ENCODE results near the gene UBFD1. TPM values are rescaled to one million over a fixed set of nuclear protein-coding genes. Genes with fewer than 3 reads are reported as not detected.
A peak's percentile ranks its signal among the peaks of the same experiment; 100 is the strongest.

The UBFD1 gene
- total RNA-seq, 2 donors from 2014 or later, result 42.0 to 57.0 TPM

DNA sequence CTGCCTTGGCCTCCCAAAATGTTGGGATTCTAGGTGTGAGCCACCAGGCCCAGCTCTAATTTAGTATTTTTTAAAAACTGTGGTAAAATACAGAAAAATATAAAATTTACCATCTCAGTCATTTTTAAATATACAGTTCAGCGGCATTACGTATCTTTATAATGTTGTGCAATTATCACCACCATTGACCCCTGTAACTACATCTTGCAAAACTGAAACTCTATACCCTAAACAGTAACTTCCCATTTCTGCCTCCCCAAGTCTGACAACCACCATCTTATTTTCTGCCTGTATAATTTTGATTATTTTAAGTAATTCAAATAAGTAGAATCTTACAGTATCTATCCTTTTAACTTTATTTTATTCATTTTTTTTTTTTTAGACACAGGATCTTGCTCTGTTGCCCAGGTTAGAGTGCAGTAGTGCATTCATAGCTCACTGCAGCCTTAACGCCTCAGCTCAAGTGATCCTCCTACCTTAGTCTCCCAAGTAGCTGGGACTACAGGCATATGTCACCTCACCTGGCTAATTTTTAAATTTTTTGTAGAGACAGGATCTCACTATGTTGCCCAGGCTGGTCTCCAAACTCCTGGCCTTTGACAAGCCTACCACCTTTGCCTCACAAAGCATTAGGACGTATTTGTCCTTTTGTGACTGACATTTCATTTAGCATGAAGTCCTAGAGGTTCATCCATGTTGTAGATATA lies 36.3 kb upstream of the UBFD1 start:
- H3K4me3 ChIP-seq, result no peak overlapping the region
- 62 to 96% methylated on average over 4 of the region's 4 CpGs for WGBS, 2 donors
- no peaks in the 10 kb centered on the region for H3K4me1 ChIP-seq
- ATAC-seq (no peak), DNase-seq (no peak)
- H3K27me3 ChIP-seq, result no peaks in the 10 kb centered on the region
- peaks cover 0 to 7% of the 10 kb centered on the region in 2 donors for H3K36me3 ChIP-seq (replicated peaks in 1 of 2; ENCODE audit: insufficient read depth in 1 of 2, low read depth in 2 of 2)
- H3K27ac ChIP-seq, result peak overlapping the region in 1 of 4 donors; percentile 67
- intact Hi-C loops (cut with DNase I), result no loop called here
- TF ChIP-seq, protein P1, sequence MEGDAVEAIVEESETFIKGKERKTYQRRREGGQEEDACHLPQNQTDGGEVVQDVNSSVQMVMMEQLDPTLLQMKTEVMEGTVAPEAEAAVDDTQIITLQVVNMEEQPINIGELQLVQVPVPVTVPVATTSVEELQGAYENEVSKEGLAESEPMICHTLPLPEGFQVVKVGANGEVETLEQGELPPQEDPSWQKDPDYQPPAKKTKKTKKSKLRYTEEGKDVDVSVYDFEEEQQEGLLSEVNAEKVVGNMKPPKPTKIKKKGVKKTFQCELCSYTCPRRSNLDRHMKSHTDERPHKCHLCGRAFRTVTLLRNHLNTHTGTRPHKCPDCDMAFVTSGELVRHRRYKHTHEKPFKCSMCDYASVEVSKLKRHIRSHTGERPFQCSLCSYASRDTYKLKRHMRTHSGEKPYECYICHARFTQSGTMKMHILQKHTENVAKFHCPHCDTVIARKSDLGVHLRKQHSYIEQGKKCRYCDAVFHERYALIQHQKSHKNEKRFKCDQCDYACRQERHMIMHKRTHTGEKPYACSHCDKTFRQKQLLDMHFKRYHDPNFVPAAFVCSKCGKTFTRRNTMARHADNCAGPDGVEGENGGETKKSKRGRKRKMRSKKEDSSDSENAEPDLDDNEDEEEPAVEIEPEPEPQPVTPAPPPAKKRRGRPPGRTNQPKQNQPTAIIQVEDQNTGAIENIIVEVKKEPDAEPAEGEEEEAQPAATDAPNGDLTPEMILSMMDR (IDR thresholded peaks at IDR 0.05), result no peak
- no peak for TF ChIP-seq POLR2A (IDR thresholded peaks at IDR 0.05)
- H3K9me3 ChIP-seq, result no peaks in the 10 kb centered on the region

DNA sequence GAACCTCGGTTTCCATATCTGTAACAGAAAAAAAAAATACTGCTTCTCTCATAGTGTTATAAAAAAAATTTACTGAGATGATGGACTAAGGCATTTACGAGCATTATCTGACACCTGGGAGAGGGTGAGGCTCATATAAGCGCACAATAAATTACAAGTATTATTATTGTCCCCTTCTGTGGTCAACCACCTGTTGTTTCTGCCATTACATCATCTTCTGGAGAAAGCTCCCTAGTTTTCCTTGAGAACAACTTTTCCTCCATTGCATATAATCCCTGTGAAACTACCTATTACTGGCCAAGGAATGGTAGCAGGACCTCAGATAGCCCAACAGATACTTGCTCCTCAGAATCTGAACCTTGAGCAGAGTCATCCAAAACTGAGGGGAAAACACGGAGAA lies 35.6 kb upstream of the UBFD1 start:
- WGBS, 2 donors, result 94 to 95% methylated on average over 4 of the region's 4 CpGs
- intact Hi-C loops (cut with DNase I), result no loop called here
- no peak overlapping the region for H3K4me3 ChIP-seq
- peaks cover under 1% of the 10 kb centered on the region for H3K4me1 ChIP-seq
- no peaks in the 10 kb centered on the region for H3K27me3 ChIP-seq
- no peaks in the 10 kb centered on the region for H3K9me3 ChIP-seq
- no peak for ATAC-seq
- H3K36me3 ChIP-seq (replicated peaks in 1 of 2; ENCODE audit: insufficient read depth in 1 of 2, low read depth in 2 of 2), result peaks cover 0 to 7% of the 10 kb centered on the region in 2 donors
- no peak overlapping the region for H3K27ac ChIP-seq
- DNase-seq, result no peak
- TF ChIP-seq, protein P1 (IDR thresholded peaks at IDR 0.05), result no peak
- no peak for TF ChIP-seq POLR2A (IDR thresholded peaks at IDR 0.05)

DNA sequence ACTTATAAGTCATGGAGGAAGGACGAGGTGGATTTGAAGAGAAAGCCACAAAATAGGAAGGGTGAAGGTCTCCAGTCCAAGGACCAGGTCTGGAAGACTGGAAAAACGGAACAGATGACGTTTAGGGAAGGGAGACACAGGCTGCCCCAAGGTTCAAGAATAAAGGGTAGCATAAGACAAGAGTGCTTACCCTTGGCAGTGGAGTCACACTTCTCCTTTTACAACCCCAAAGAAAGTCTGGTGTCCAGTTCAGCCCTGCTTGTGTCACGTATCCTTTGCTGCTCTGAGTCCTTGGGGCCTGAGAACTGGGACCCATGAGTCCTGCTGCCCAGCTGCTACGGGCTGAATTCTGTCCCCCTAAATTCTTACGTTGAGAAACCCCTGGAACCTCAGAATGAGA lies 34.2 kb upstream of the UBFD1 start:
- no peaks in the 10 kb centered on the region for H3K9me3 ChIP-seq
- peaks cover 14% of the 10 kb centered on the region for H3K4me1 ChIP-seq
- ATAC-seq (no peak), DNase-seq (no peak)
- WGBS, 2 donors, result 82 to 94% methylated on average over 6 of the region's 6 CpGs
- H3K27me3 ChIP-seq, result no peaks in the 10 kb centered on the region
- peaks cover 0 to 7% of the 10 kb centered on the region in 2 donors for H3K36me3 ChIP-seq (replicated peaks in 1 of 2; ENCODE audit: insufficient read depth in 1 of 2, low read depth in 2 of 2)
- H3K4me3 ChIP-seq, result no peak overlapping the region
- peak overlapping the region in 1 of 4 donors; percentile 14 for H3K27ac ChIP-seq
- intact Hi-C loops (cut with DNase I), result no loop called here
- TF ChIP-seq, protein P1 (IDR thresholded peaks at IDR 0.05), result no peak
- TF ChIP-seq POLR2A (IDR thresholded peaks at IDR 0.05), result no peak

DNA sequence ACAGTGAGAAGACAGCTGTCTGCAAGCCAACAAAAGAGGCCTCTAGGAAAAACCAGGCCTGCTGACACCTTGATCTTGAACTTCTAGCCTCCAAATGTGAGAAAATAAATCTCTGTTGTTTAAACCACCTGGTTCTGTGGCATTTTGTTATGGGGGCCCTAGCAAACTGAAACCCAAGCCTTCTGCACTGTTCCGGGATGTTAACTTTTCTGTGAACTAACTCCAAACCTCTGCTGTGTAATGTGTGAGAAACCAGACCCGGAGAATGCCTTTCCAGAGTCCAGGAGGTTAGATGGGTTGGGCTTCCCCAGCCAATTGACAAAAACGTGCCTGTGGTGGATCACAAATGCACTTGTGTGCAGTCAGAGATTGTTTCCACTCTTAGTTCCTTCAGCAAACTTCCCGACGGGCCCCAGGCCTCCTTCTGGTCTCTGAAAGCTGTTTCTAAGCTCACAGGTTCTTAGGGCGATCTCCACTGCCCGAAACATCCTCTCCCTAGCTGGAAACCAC lies 33.6 kb upstream of the UBFD1 start:
- no peak for DNase-seq
- Histone ChIP-seq H3K4me1 (peaks cover 20% of the 10 kb centered on the region), H3K27me3 (no peaks in the 10 kb centered on the region), H3K9me3 (no peaks in the 10 kb centered on the region), H3K4me3 (no peak overlapping the region), H3K27ac (peak overlapping the region in 1 of 4 donors; percentile 14), H3K36me3 (replicated peaks in 1 of 2; ENCODE audit: insufficient read depth in 1 of 2, low read depth in 2 of 2) (peaks cover 0 to 7% of the 10 kb centered on the region in 2 donors)
- no peak for TF ChIP-seq POLR2A (IDR thresholded peaks at IDR 0.05)
- TF ChIP-seq, protein P1 (IDR thresholded peaks at IDR 0.05), result no peak
- ATAC-seq, result no peak
- WGBS, 2 donors, result 85 to 89% methylated on average over 7 of the region's 7 CpGs
- intact Hi-C loops (cut with DNase I), result no loop called here

DNA sequence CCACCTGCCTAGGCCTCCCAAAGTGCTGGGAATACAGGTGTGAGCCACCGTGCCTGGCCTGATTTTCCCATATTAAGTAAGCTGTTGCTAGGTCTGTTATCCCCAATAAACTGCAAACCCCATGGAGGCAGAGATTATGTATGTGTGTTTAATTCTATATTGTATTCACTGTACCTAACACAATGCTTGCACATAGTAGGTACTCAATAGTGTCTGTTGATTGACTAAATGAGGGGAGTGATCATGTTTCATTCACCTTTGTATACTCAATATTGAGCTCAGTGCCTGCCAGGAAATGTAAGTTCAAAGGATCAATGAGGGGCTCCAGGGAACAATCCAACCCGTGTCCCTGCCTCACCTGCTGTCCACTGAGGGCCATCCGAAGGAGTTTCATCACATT lies 32.6 kb upstream of the UBFD1 start:
- peaks cover 0 to 10% of the 10 kb centered on the region in 2 donors for H3K36me3 ChIP-seq (replicated peaks in 1 of 2; ENCODE audit: insufficient read depth in 1 of 2, low read depth in 2 of 2)
- intact Hi-C loops (cut with DNase I), result no loop called here
- no peak for ATAC-seq
- DNase-seq, result no peak
- no peaks in the 10 kb centered on the region for H3K27me3 ChIP-seq
- WGBS, 2 donors, result 93 to 95% methylated on average over 3 of the region's 3 CpGs
- H3K4me1 ChIP-seq, result peaks cover 28% of the 10 kb centered on the region
- TF ChIP-seq, protein P1 (IDR thresholded peaks at IDR 0.05), result no peak
- no peak for TF ChIP-seq POLR2A (IDR thresholded peaks at IDR 0.05)
- H3K9me3 ChIP-seq, result no peaks in the 10 kb centered on the region
- H3K4me3 ChIP-seq, result no peak overlapping the region
- H3K27ac ChIP-seq, result no peak overlapping the region

Data from body of pancreas (tissue), 4 donors.